IMR-90 (cell line): ENCODE data around the gene MAPKAP1. TPM values are rescaled to one million over a fixed set of nuclear protein-coding genes. Genes with fewer than 3 reads are reported as not detected.

Source experiments
- ATAC-seq: fragments of 200-7000 bp; cut with Tn5 transposase; 2 replicates; pipeline ENCODE4 v1.9.1; 2020; ENCODE audit warnings: low read depth, mild to moderate bottlenecking, moderate library complexity
- BruUV-seq: library from RNA; stranded (reverse); fragments of 400-500 nt; replicated peaks from 2 replicates; lab custom pipeline; 2021; lab: Mats Ljungman, UMichigan
- CTCF ChIA-PET: fragments of 300-600 bp; formaldehyde crosslinking; extraction: SDS; loops from one replicate; lab custom pipeline; 2021; ENCODE audit warnings: antibody characterized with exemption; lab: Yijun Ruan, JAX
- POLR2A ChIA-PET: fragments of 300-600 bp; sonication (Branson Sonifier 250); formaldehyde crosslinking; loops from one replicate; lab custom pipeline; 2022; ENCODE audit warnings: antibody characterized with exemption; ENCODE audit not compliant: unreplicated experiment; lab: Charles Lee
- DNase-seq: peaks from one replicate; pipeline ENCODE4 v3.0.0; 2013
- H2AFZ ChIP-seq: replicated peaks from 2 replicates; pipeline ENCODE3; 2013; ENCODE audit warnings: low read length, mild to moderate bottlenecking; ENCODE audit not compliant: poor library complexity
- H2AK5ac ChIP-seq: 2 replicates; pipeline ENCODE4 v1.6.1; 2013; ENCODE audit warnings: low read depth, low read length, inconsistent platforms
- H2AK9ac ChIP-seq: replicated peaks from 2 replicates; pipeline ENCODE3; 2013; ENCODE audit warnings: mild to moderate bottlenecking, low read depth, low read length, moderate library complexity; ENCODE audit not compliant: poor library complexity
- H2BK120ac ChIP-seq: 2 replicates; pipeline ENCODE4 v1.6.1; 2013; ENCODE audit warnings: low read depth, low read length, inconsistent platforms
- H2BK15ac ChIP-seq: 3 replicates; pipeline ENCODE4 v1.6.1; 2013; ENCODE audit warnings: low read depth, low read length, inconsistent platforms
- H2BK20ac ChIP-seq: 2 replicates; pipeline ENCODE4 v1.6.1; 2013; ENCODE audit warnings: low read depth, mild to moderate bottlenecking, inconsistent platforms, low read length, moderate library complexity
- H2BK5ac ChIP-seq: 2 replicates; pipeline ENCODE4 v1.6.1; 2013; ENCODE audit warnings: mild to moderate bottlenecking, low read depth, low read length, inconsistent platforms; ENCODE audit not compliant: poor library complexity, severe bottlenecking
- H3K14ac ChIP-seq: replicated peaks from 2 replicates; pipeline ENCODE4 v1.6.1; 2013; ENCODE audit warnings: low read depth, low read length, inconsistent platforms
- H3K18ac ChIP-seq: 2 replicates; pipeline ENCODE4 v1.6.1; 2013; ENCODE audit warnings: low read depth, low read length, control low read depth
- H3K23ac ChIP-seq: 2 replicates; pipeline ENCODE4 v1.6.1; 2013; ENCODE audit warnings: low read depth, low read length, inconsistent platforms
- H3K27ac ChIP-seq: 2 replicates; pipeline ENCODE4 v1.5.1; 2013; ENCODE audit warnings: mild to moderate bottlenecking, control low read depth, low read length; ENCODE audit not compliant: insufficient read depth
- H3K27me3 ChIP-seq: 2 replicates; pipeline ENCODE4 v1.6.1; 2013; ENCODE audit warnings: low read length; ENCODE audit not compliant: control insufficient read depth, insufficient read depth
- H3K36me3 ChIP-seq: 2 replicates; pipeline ENCODE4 v1.6.1; 2013; ENCODE audit warnings: low read length, mixed read lengths; ENCODE audit not compliant: control insufficient read depth, insufficient read depth
- H3K4ac ChIP-seq: 2 replicates; pipeline ENCODE4 v1.6.1; 2013; ENCODE audit warnings: low read depth, low read length, inconsistent platforms
- H3K4me1 ChIP-seq: 2 replicates; pipeline ENCODE4 v1.6.1; 2013; ENCODE audit warnings: low read length, mixed read lengths; ENCODE audit not compliant: control insufficient read depth, insufficient read depth
- H3K4me2 ChIP-seq: 2 replicates; pipeline ENCODE4 v1.6.1; 2013; ENCODE audit warnings: low read depth, mild to moderate bottlenecking, control low read depth, low read length, moderate library complexity
- H3K4me3 ChIP-seq: 2 replicates; pipeline ENCODE4 v1.5.1; 2013; ENCODE audit warnings: low read depth, mild to moderate bottlenecking, control low read depth, low read length, moderate library complexity; ENCODE audit not compliant: insufficient read depth
- H3K56ac ChIP-seq: 2 replicates; pipeline ENCODE4 v1.6.1; 2013; ENCODE audit warnings: low read length, inconsistent platforms; ENCODE audit not compliant: insufficient read depth; ENCODE audit errors: extremely low read depth
- H3K79me1 ChIP-seq, 2 experiments: 2 replicates each; pipeline ENCODE4 v1.6.1; 2013; ENCODE audit warnings: low read length in 2 of 2, inconsistent platforms in 1 of 2, low read depth in 1 of 2
- H3K9ac ChIP-seq: 2 replicates; pipeline ENCODE4 v1.6.1; 2013; ENCODE audit warnings: low read depth, low read length, control low read depth
- H3K9me1 ChIP-seq: 2 replicates; pipeline ENCODE4 v1.6.1; 2013; ENCODE audit warnings: low read length, inconsistent platforms; ENCODE audit not compliant: insufficient read depth
- H3K9me3 ChIP-seq: 2 replicates; pipeline ENCODE4 v1.6.1; 2013; ENCODE audit warnings: low read length; ENCODE audit not compliant: control insufficient read depth, insufficient read depth
- H4K20me1 ChIP-seq: 2 replicates; pipeline ENCODE4 v1.6.1; 2013; ENCODE audit warnings: low read length, inconsistent platforms; ENCODE audit not compliant: insufficient read depth
- H4K5ac ChIP-seq: 2 replicates; pipeline ENCODE4 v1.6.1; 2013; ENCODE audit warnings: mild to moderate bottlenecking, low read depth, low read length, control low read depth
- H4K8ac ChIP-seq, 2 experiments: 2 replicates each; pipeline ENCODE4 v1.6.1; 2013; ENCODE audit warnings: low read depth in 2 of 2, low read length in 2 of 2, control low read depth in 1 of 2, inconsistent platforms in 1 of 2
- H4K91ac ChIP-seq: 2 replicates; pipeline ENCODE4 v1.6.1; 2013; ENCODE audit warnings: low read depth, low read length, inconsistent platforms; ENCODE audit not compliant: insufficient read depth
- BHLHE40 ChIP-seq: fragments of 150-350 bp; IDR thresholded peaks from 2 replicates; pipeline ENCODE4 v1.6.1; 2016; ENCODE audit warnings: mild to moderate bottlenecking, low read depth, low read length
- CEBPB ChIP-seq: IDR thresholded peaks from 2 replicates; pipeline ENCODE4 v1.6.1; 2012; ENCODE audit warnings: low read depth, low read length, improper control_type of control experiment
- CHD1 ChIP-seq: IDR thresholded peaks from 2 replicates; pipeline ENCODE4 v1.6.1; 2012; ENCODE audit warnings: low read depth, low read length, improper control_type of control experiment
- CTCF ChIP-seq: conservative IDR thresholded peaks from 2 replicates; pipeline ENCODE4 v1.5.1; 2012; ENCODE audit warnings: mild to moderate bottlenecking, low read depth, low read length, improper control_type of control experiment
- ELK1 ChIP-seq: fragments of 150-350 bp; IDR thresholded peaks from 2 replicates; pipeline ENCODE4 v1.6.1; 2016; ENCODE audit warnings: low read depth, mild to moderate bottlenecking, low read length, moderate library complexity, borderline replicate concordance
- FOS ChIP-seq: fragments of 150-350 bp; IDR thresholded peaks from 2 replicates; pipeline ENCODE4 v1.6.1; 2016; ENCODE audit warnings: low read depth, low read length
- MAZ ChIP-seq: IDR thresholded peaks from 2 replicates; pipeline ENCODE4 v1.6.1; 2012; ENCODE audit warnings: low read depth, mild to moderate bottlenecking, low read length, improper control_type of control experiment, moderate library complexity, borderline replicate concordance
- MXI1 ChIP-seq: IDR thresholded peaks from 2 replicates; pipeline ENCODE4 v1.6.1; 2012; ENCODE audit warnings: low read depth, mild to moderate bottlenecking, low read length, moderate library complexity, borderline replicate concordance
- NFE2L2 ChIP-seq: fragments of 150-350 bp; IDR thresholded peaks from 2 replicates; pipeline ENCODE4 v1.6.1; 2016; ENCODE audit warnings: low read depth, mild to moderate bottlenecking, low read length
- POLR2A ChIP-seq: IDR thresholded peaks from 2 replicates; pipeline ENCODE4 v1.6.1; 2012; ENCODE audit warnings: mild to moderate bottlenecking, low read depth, low read length
- RAD21 ChIP-seq: IDR thresholded peaks from 2 replicates; pipeline ENCODE4 v1.6.1; 2012; ENCODE audit warnings: low read length, improper control_type of control experiment
- RCOR1 ChIP-seq: IDR thresholded peaks from 2 replicates; pipeline ENCODE4 v1.6.1; 2012; ENCODE audit warnings: mild to moderate bottlenecking, low read length, improper control_type of control experiment; ENCODE audit not compliant: insufficient replicate concordance
- RFX5 ChIP-seq: IDR thresholded peaks from 2 replicates; pipeline ENCODE4 v1.8.0; 2012; ENCODE audit warnings: low read depth, mild to moderate bottlenecking, low read length, moderate library complexity
- SMC3 ChIP-seq: fragments of 150-350 bp; IDR thresholded peaks from 2 replicates; pipeline ENCODE4 v1.6.1; 2016; ENCODE audit warnings: low read depth, mild to moderate bottlenecking, antibody characterized with exemption, low read length, moderate library complexity
- USF2 ChIP-seq: fragments of 150-350 bp; IDR thresholded peaks from 2 replicates; pipeline ENCODE4 v1.6.1; 2017; ENCODE audit warnings: mild to moderate bottlenecking, antibody characterized with exemption, low read length, low read depth
- WGBS, 2 experiments: methylation state at CpG; one replicate each; pipeline versions ENCODE4 v1.1.5 to v1.1.7; 2013; ENCODE audit warnings: missing lambda C conversion rate in 2 of 2; ENCODE audit not compliant: insufficient read length in 1 of 2; ENCODE audit errors: extremely low coverage in 2 of 2; 5-methylcytosine and 5-hydroxymethylcytosine counted together
- dilution Hi-C: fragments of 300-500 bp; cut with HindIII; formaldehyde crosslinking; loops from one replicate; pipeline ENCODE4 v1.14.3; 2018; ENCODE audit warnings: low sequenced_read_pairs; ENCODE audit not compliant: unreplicated experiment
- in situ Hi-C: fragments of 300-500 bp; cut with MboI; formaldehyde crosslinking; loops from 3 replicates; pipeline ENCODE4 v1.14.3; 2019; ENCODE audit warnings: low sequenced_read_pairs, inconsistent platforms, mixed read lengths
- intact Hi-C: fragments of 100-400 bp; cut with micrococcal nuclease; formaldehyde crosslinking; loops from 2 replicates; pipeline ENCODE4 v1.10.0; 2022
- polyA plus RNA-seq, 3 experiments: library from polyadenylated mRNA; depleted of rRNA; stranded (reverse); fragments of >200 nt; gene quantifications; 2 replicates each; pipeline ENCODE4 v1.2.3, GENCODE V29; 2012; ENCODE audit warnings: low replicate concordance in 1 of 3
- total RNA-seq: library from RNA; depleted of rRNA; stranded (reverse); fragments of >200 nt; gene quantifications from 2 replicates; pipeline ENCODE4 v1.2.3, GENCODE V29; 2012

Gene MAPKAP1
- total and polyA plus RNA-seq, 2 of the 4 experiments (the other 2 are of a cell fraction): 87.2 to 158 TPM

- BruUV-seq: no TSS peak
- TF ChIP-seq BHLHE40 (no peak), CEBPB (no peak), RFX5 (no peak), MAZ (no peak), CHD1 (no peak), FOS (no peak), ELK1 (no peak), MXI1 (no peak), RCOR1 (no peak), RAD21 (no peak), POLR2A (no peak), SMC3 (no peak), CTCF (no peak), USF2 (no peak), NFE2L2 (no peak)
- Histone ChIP-seq H4K91ac (no peak overlapping the region), H2BK120ac (no peak overlapping the region), H3K79me1 (peaks cover 17 to 26% of the 10 kb centered on the region in 2 experiments), H3K9ac (no peak overlapping the region), H2BK20ac (no peak overlapping the region), H2AFZ (no peak overlapping the region), H3K27ac (no peak overlapping the region), H3K4me3 (no peak overlapping the region), H3K56ac (no peak overlapping the region), H3K36me3 (peaks cover 5% of the 10 kb centered on the region; the same call in 1 of the 2 replicates), H3K18ac (no peak overlapping the region), H2BK5ac (no peak overlapping the region), H3K23ac (no peak overlapping the region), H4K5ac (no peak overlapping the region), H3K4me1 (peaks cover 16% of the 10 kb centered on the region), H3K27me3 (no peaks in the 10 kb centered on the region), H3K4ac (no peak overlapping the region), H2AK9ac (no peak overlapping the region), H2AK5ac (no peak overlapping the region), H2BK15ac (no peak overlapping the region), H3K9me1 (peaks cover 14% of the 10 kb centered on the region), H4K8ac (no peak overlapping the region), H3K9me3 (no peaks in the 10 kb centered on the region), H4K20me1 (0 out of 2 replicates have a peak, but pooled peaks cover under 1% of the 10 kb centered on the region), H3K4me2 (no peak overlapping the region), H3K14ac (no peak overlapping the region)
- DNase-seq: no peak
- in situ Hi-C loops: no loop called here
- ATAC-seq: no peak
- 14% methylated on average over 1 of the region's 7 CpGs; no CpG with 5 or more reads in 1 of the 2 experiments for WGBS, 2 experiments
- POLR2A ChIA-PET: no interaction called here
- intact Hi-C loops: no loop called here
- dilution Hi-C loops: no loop called here
- CTCF ChIA-PET: interaction anchor here (1.0 kb wide), 1 partner anchor 16 kb away, joined by 3 read pairs; no protein-coding TSS in a partner anchor
Measured at GRCh38 chr9:125467116-125467740, 239.8 kb downstream of the MAPKAP1 start.
